GM12878 (cell line): ENCODE data around the gene ANKRD13D. TPM values are rescaled to one million over a fixed set of nuclear protein-coding genes. Genes with fewer than 3 reads are reported as not detected.
A peak's percentile ranks its signal among the peaks of the same experiment; 100 is the strongest.

Source experiments
- BHLHE40 ChIP-seq, 2 experiments: fragments of 450-650 bp in 1 of 2; IDR thresholded peaks; 2 replicates each; pipeline ENCODE4 v1.6.1; 2011 to 2017; ENCODE audit warnings: low read depth in 2 of 2, borderline replicate concordance in 1 of 2, improper control_type of control experiment in 1 of 2, low read length in 1 of 2, mild to moderate bottlenecking in 1 of 2
- CREB1 ChIP-seq: IDR thresholded peaks from 2 replicates; pipeline ENCODE4 v1.6.1; 2012; ENCODE audit warnings: low read depth, mild to moderate bottlenecking, inconsistent platforms
- DPF2 ChIP-seq: fragments of 450-650 bp; IDR thresholded peaks from 2 replicates; pipeline ENCODE4 v1.6.1; 2017; ENCODE audit warnings: mild to moderate bottlenecking
- EP300 ChIP-seq, 2 experiments: fragments of 150-350 bp in 1 of 2; IDR thresholded peaks; 2 replicates each; pipeline ENCODE4 v1.6.1; 2011 to 2012; ENCODE audit warnings: low read depth in 2 of 2, low read length in 2 of 2, borderline replicate concordance in 1 of 2, improper control_type of control experiment in 1 of 2, inconsistent platforms in 1 of 2; ENCODE audit not compliant: control insufficient read depth in 1 of 2
- GABPA ChIP-seq: IDR thresholded peaks from 2 replicates; pipeline ENCODE4 v1.6.1; 2014; ENCODE audit warnings: antibody characterized with exemption, low read depth, mild to moderate bottlenecking, inconsistent platforms
- HCFC1 ChIP-seq: fragments of 150-350 bp; IDR thresholded peaks from 2 replicates; pipeline ENCODE4 v1.6.1; 2014; ENCODE audit warnings: low read length
- HDGF ChIP-seq: fragments of 450-650 bp; IDR thresholded peaks from 2 replicates; pipeline ENCODE4 v1.6.1; 2016; ENCODE audit warnings: antibody characterized with exemption
- JUND ChIP-seq: IDR thresholded peaks from 2 replicates; pipeline ENCODE4 v1.6.1; 2012; ENCODE audit warnings: low read depth, mild to moderate bottlenecking, low read length, improper control_type of control experiment, moderate library complexity
- MEF2B ChIP-seq: fragments of 450-650 bp; IDR thresholded peaks from 2 replicates; pipeline ENCODE4 v1.6.1; 2018; ENCODE audit warnings: mild to moderate bottlenecking, moderate library complexity; ENCODE audit not compliant: partially characterized antibody, poor library complexity, severe bottlenecking
- PAX8 ChIP-seq: fragments of 450-650 bp; IDR thresholded peaks from 2 replicates; pipeline ENCODE4 v1.6.1; 2017; ENCODE audit warnings: mild to moderate bottlenecking, moderate library complexity
- POU2F2 ChIP-seq: IDR thresholded peaks from 3 replicates; pipeline ENCODE4 v1.6.1; 2011; ENCODE audit warnings: low read depth, mild to moderate bottlenecking, low read length, borderline replicate concordance
- RAD21 ChIP-seq: IDR thresholded peaks from 2 replicates; pipeline ENCODE4 v1.6.1; 2011; ENCODE audit warnings: mild to moderate bottlenecking, low read depth, low read length, moderate library complexity; ENCODE audit not compliant: insufficient read depth
- RAD51 ChIP-seq: fragments of 450-650 bp; IDR thresholded peaks from 2 replicates; pipeline ENCODE4 v1.6.1; 2016; ENCODE audit warnings: moderate library complexity, mild to moderate bottlenecking, inconsistent platforms
- SMAD5 ChIP-seq: IDR thresholded peaks from 2 replicates; pipeline ENCODE4 v1.6.1; 2016; ENCODE audit warnings: antibody characterized with exemption, low read depth
- SMARCA5 ChIP-seq: fragments of 450-650 bp; IDR thresholded peaks from 2 replicates; pipeline ENCODE4 v1.6.1; 2017; ENCODE audit warnings: mild to moderate bottlenecking
- SMC3 ChIP-seq: IDR thresholded peaks from 2 replicates; pipeline ENCODE4 v1.6.1; 2011; ENCODE audit warnings: low read length, improper control_type of control experiment, borderline replicate concordance
- STAT1 ChIP-seq: fragments of 450-650 bp; conservative IDR thresholded peaks from 2 replicates; pipeline ENCODE4 v1.6.1; 2014; ENCODE audit warnings: antibody characterized with exemption, mild to moderate bottlenecking
- ZNF207 ChIP-seq: fragments of 450-650 bp; IDR thresholded peaks from 2 replicates; pipeline ENCODE4 v1.6.1; 2014; ENCODE audit warnings: antibody characterized with exemption, mild to moderate bottlenecking, borderline replicate concordance
- polyA plus RNA-seq, 11 experiments: library from polyadenylated mRNA; depleted of rRNA in 4 of 11; unstranded in 6 of 11; stranded (reverse) in 5 of 11; fragments of >200 nt; fragmentation: Nextera tagmentation in 4 of 11; fragmentation: Illumina TruSeq in 1 of 11; extraction: Ambion mirVana in 4 of 11; extraction: Trizol in 1 of 11; gene quantifications; 1 replicate in 1 of 11; 2 replicates in 10 of 11; pipeline versions ENCODE4 v1.2.1 to v1.2.3, GENCODE V29; 2011 to 2016; ENCODE audit warnings: inconsistent platforms in 2 of 11, missing spikeins in 2 of 11, low read depth in 1 of 11
- total RNA-seq, 4 experiments: library from RNA; depleted of rRNA in 3 of 4; stranded (reverse); fragments of >200 nt in 3 of 4; fragmentation: Illumina TruSeq in 1 of 4; extraction: Trizol in 1 of 4; gene quantifications; 2 replicates each; pipeline versions ENCODE4 v1.2.1 to v1.2.3, GENCODE V29; 2013 to 2021
- TF ChIP-seq, protein P1 (sequence below): fragments of 450-650 bp; IDR thresholded peaks from 2 replicates; pipeline ENCODE4 v1.6.1; 2016; ENCODE audit warnings: mild to moderate bottlenecking
- TF ChIP-seq, protein P2 (sequence below): fragments of 450-650 bp; IDR thresholded peaks from 2 replicates; pipeline ENCODE4 v1.6.1; 2017; ENCODE audit warnings: mild to moderate bottlenecking
- TF ChIP-seq, protein P3 (sequence below): IDR thresholded peaks from 2 replicates; pipeline ENCODE4 v1.6.1; 2012; ENCODE audit warnings: low read depth, low read length, improper control_type of control experiment
- TF ChIP-seq, protein P4 (sequence below): fragments of 450-650 bp; formaldehyde crosslinking; IDR thresholded peaks from 2 replicates; pipeline ENCODE4 v1.4.0; 2020; ENCODE audit warnings: mild to moderate bottlenecking, moderate library complexity

ANKRD13D gene
- total and polyA plus RNA-seq, 10 of the 15 experiments (the other 5 are each of a cell fraction or from before 2014, with no cell fraction given), result 2.0 to 56.2 (median 21.4) TPM

DNA sequence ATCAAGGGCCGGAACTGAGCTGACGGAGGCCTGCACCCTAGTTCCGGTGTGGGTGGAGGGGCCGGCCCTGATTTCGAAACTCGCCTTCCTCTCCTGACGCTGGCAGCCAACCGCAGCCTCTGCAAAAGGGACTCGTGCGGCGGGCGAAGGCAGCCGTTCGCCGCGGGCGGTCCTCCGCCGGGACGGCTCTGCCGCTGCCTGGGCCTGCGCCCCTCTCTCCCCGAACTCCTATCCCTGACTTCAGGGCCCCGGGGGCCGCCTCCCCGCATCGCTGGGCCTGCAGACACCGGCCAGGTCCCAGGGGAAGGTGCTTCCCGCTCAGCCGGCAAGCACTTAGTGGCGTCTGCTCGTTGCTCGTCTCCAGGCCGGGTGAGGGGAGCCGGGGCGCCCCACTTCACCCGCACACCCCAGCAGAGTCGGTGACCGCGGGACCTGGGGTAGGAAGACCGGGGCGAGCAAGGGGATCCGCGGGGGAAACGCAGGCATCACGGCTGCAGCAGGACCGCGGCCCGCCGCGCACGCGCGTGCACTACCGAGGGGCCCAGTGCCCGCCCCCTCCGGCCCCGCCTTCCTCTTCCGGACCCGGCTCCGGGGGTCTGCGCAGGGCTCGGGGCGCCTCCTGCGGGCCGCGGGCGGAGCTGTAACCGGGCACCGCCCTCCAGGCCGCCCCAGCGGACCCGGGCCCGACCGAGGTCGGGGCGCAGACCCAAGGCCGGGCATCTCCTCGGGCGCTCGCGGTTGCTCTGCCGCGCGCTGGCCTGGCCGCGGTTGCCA lies 464 bp upstream of the ANKRD13D start (continued):
- TF ChIP-seq, protein P1, sequence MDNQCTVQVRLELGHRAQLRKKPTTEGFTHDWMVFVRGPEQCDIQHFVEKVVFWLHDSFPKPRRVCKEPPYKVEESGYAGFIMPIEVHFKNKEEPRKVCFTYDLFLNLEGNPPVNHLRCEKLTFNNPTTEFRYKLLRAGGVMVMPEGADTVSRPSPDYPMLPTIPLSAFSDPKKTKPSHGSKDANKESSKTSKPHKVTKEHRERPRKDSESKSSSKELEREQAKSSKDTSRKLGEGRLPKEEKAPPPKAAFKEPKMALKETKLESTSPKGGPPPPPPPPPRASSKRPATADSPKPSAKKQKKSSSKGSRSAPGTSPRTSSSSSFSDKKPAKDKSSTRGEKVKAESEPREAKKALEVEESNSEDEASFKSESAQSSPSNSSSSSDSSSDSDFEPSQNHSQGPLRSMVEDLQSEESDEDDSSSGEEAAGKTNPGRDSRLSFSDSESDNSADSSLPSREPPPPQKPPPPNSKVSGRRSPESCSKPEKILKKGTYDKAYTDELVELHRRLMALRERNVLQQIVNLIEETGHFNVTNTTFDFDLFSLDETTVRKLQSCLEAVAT, result peak; percentile 59; the same call in 1 of the 2 replicates
- TF ChIP-seq GABPA (peak; percentile 85), PAX8 (no peak), EP300 (IDR thresholded peaks at IDR 0.05; ENCODE audit: borderline replicate concordance in 1 of 2, control insufficient read depth in 1 of 2, low read depth in 2 of 2, low read length in 2 of 2) (peak; percentile 17 to 67; a peak in 1 of 4 replicates), HDGF (no peak), RAD21 (peak; percentile 68), CREB1 (peak; percentile 78), POU2F2 (peak; percentile 76), BHLHE40 (IDR thresholded peaks at IDR 0.05; ENCODE audit: borderline replicate concordance in 1 of 2, low read depth in 2 of 2, low read length in 1 of 2) (peak; percentile 73 to 92; a peak in 3 of 4 replicates), JUND (0 out of 2 replicates have a peak, but pooled peaks have one; percentile 9), SMAD5 (peak; percentile 72; the same call in 1 of the 2 replicates), SMARCA5 (0 out of 2 replicates have a peak, but pooled peaks have one; percentile 42), ZNF207 (peak; percentile 69; the same call in 1 of the 2 replicates), DPF2 (peak; percentile 96), HCFC1 (peak; percentile 32; the same call in 1 of the 2 replicates), SMC3 (peak; percentile 33; the same call in 1 of the 2 replicates), RAD51 (no peak), MEF2B (peak; percentile 93), STAT1 (no peak)
- TF ChIP-seq, protein P2, sequence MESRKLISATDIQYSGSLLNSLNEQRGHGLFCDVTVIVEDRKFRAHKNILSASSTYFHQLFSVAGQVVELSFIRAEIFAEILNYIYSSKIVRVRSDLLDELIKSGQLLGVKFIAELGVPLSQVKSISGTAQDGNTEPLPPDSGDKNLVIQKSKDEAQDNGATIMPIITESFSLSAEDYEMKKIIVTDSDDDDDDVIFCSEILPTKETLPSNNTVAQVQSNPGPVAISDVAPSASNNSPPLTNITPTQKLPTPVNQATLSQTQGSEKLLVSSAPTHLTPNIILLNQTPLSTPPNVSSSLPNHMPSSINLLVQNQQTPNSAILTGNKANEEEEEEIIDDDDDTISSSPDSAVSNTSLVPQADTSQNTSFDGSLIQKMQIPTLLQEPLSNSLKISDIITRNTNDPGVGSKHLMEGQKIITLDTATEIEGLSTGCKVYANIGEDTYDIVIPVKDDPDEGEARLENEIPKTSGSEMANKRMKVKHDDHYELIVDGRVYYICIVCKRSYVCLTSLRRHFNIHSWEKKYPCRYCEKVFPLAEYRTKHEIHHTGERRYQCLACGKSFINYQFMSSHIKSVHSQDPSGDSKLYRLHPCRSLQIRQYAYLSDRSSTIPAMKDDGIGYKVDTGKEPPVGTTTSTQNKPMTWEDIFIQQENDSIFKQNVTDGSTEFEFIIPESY, result 0 out of 2 replicates have a peak, but pooled peaks have one; percentile 36
- TF ChIP-seq, protein P3, sequence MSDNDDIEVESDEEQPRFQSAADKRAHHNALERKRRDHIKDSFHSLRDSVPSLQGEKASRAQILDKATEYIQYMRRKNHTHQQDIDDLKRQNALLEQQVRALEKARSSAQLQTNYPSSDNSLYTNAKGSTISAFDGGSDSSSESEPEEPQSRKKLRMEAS, result no peak; the same call in 1 of the 2 replicates
- TF ChIP-seq, protein P4, sequence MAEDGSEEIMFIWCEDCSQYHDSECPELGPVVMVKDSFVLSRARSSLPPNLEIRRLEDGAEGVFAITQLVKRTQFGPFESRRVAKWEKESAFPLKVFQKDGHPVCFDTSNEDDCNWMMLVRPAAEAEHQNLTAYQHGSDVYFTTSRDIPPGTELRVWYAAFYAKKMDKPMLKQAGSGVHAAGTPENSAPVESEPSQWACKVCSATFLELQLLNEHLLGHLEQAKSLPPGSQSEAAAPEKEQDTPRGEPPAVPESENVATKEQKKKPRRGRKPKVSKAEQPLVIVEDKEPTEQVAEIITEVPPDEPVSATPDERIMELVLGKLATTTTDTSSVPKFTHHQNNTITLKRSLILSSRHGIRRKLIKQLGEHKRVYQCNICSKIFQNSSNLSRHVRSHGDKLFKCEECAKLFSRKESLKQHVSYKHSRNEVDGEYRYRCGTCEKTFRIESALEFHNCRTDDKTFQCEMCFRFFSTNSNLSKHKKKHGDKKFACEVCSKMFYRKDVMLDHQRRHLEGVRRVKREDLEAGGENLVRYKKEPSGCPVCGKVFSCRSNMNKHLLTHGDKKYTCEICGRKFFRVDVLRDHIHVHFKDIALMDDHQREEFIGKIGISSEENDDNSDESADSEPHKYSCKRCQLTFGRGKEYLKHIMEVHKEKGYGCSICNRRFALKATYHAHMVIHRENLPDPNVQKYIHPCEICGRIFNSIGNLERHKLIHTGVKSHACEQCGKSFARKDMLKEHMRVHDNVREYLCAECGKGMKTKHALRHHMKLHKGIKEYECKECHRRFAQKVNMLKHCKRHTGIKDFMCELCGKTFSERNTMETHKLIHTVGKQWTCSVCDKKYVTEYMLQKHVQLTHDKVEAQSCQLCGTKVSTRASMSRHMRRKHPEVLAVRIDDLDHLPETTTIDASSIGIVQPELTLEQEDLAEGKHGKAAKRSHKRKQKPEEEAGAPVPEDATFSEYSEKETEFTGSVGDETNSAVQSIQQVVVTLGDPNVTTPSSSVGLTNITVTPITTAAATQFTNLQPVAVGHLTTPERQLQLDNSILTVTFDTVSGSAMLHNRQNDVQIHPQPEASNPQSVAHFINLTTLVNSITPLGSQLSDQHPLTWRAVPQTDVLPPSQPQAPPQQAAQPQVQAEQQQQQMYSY, result no peak
